Activated CD8-positive, alpha-beta memory T cell treated with anti-CD3 and anti-CD28 coated beads, Interleukin-2, amount 10 ng/mL, durations not matched to agents 7 days and 5 days (primary cell): ENCODE measurements around the gene INKA2. TPM values are rescaled to one million over a fixed set of nuclear protein-coding genes. Genes with fewer than 3 reads are reported as not detected.

Experiments
- ATAC-seq: fragments of 150-1000 bp; cut with Tn5 transposase; one replicate; pipeline ENCODE4 v1.10.0; 2021; ENCODE audit warnings: moderate library complexity
- CTCF ChIA-PET: fragments of 350-600 bp; sonication (Branson Sonifier 250); formaldehyde crosslinking; loops from one replicate; lab custom pipeline; 2021; ENCODE audit warnings: antibody characterized with exemption; lab: Charles Lee
- DNase-seq: peaks from one replicate; pipeline ENCODE4 v3.0.0-alpha.2; 2020
- H3K27ac Mint-ChIP-seq: one replicate; pipeline ENCODE4 v1.8.0; 2021; ENCODE audit warnings: mild to moderate bottlenecking, mixed read lengths
- H3K27me3 Mint-ChIP-seq: one replicate; pipeline ENCODE4 v1.8.0; 2021; ENCODE audit warnings: mixed read lengths
- H3K36me3 Mint-ChIP-seq: one replicate; pipeline ENCODE4 v1.8.0; 2021; ENCODE audit warnings: mild to moderate bottlenecking, mixed read lengths
- H3K4me1 Mint-ChIP-seq: one replicate; pipeline ENCODE4 v1.8.0; 2021; ENCODE audit warnings: mixed read lengths
- H3K4me3 Mint-ChIP-seq: one replicate; pipeline ENCODE4 v1.8.0; 2021; ENCODE audit warnings: mild to moderate bottlenecking, moderate library complexity, mixed read lengths
- H3K9me3 Mint-ChIP-seq: one replicate; pipeline ENCODE4 v1.8.0; 2022; ENCODE audit warnings: low read depth, mixed read lengths
- total RNA-seq, 2 experiments: library from RNA; stranded (reverse); gene quantifications; one replicate each; pipeline ENCODE4 v1.2.3, GENCODE V29; 2021

INKA2 gene
- total RNA-seq, 2 experiments from 2014 or later, result 1.7 to 1.9 TPM

DNA sequence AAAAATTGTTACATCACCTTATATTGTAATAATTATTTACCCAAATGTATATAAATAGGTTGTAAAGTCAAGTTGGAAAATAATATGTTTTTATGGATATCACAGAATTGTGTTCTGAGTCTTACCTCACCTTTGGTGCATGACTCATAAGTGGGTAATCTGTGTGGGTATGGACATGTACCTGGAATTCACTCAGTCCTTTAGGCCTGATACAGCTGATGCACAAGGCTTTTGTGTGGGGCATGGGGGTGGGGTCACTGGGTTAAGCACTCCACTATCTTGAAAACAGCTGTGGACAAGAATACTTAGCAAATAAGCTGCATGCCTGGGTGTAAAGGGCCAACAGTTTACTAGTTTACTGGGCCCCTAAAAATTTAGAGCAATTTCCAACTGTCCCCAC lies 34.4 kb downstream of the INKA2 start:
- peak; percentile 65 for ATAC-seq
- Mint-ChIP-seq H3K27me3 (no peaks in the 10 kb centered on the region), H3K4me1 (peaks cover 70% of the 10 kb centered on the region)

DNA sequence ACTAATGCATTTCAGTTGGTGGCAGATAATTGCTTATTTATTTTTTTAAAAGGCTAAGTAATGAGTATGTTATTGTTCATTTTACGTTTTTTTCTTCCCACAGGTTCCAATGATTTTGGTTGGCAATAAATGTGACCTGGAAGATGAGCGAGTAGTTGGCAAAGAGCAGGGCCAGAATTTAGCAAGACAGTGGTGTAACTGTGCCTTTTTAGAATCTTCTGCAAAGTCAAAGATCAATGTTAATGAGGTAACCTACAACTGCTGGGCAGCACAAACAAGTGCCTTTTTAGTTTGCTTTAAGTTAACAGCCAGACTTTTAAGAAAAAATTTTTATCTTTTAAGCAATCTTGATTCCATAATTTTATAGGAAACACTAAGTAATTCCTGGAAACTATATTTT lies 35.0 kb downstream of the INKA2 start:
- Mint-ChIP-seq H3K4me3 (no peak overlapping the region), H3K4me1 (peaks cover 68% of the 10 kb centered on the region), H3K27ac (peak overlapping the region; percentile 51), H3K9me3 (no peaks in the 10 kb centered on the region), H3K27me3 (no peaks in the 10 kb centered on the region), H3K36me3 (peaks cover 70% of the 10 kb centered on the region)
- CTCF ChIA-PET, result interaction anchor here (0.5 to 2.2 kb wide), 7 partner anchors 10 to 641 kb away, joined by 3 to 7 read pairs (median 5); no protein-coding TSS in a partner anchor
- ATAC-seq (no peak), DNase-seq (no peak)

More for the DNA sequence above, 34.4 kb downstream of the INKA2 start:
- H3K4me3 Mint-ChIP-seq, result no peak overlapping the region
- no peaks in the 10 kb centered on the region for H3K9me3 Mint-ChIP-seq
- peak overlapping the region; percentile 21 for H3K27ac Mint-ChIP-seq
- DNase-seq, result no peak
- CTCF ChIA-PET, result interaction anchor here (0.5 to 2.2 kb wide), 6 partner anchors 10 to 197 kb away, joined by 3 to 7 read pairs (median 6); no protein-coding TSS in a partner anchor
- peaks cover 71% of the 10 kb centered on the region for H3K36me3 Mint-ChIP-seq

DNA sequence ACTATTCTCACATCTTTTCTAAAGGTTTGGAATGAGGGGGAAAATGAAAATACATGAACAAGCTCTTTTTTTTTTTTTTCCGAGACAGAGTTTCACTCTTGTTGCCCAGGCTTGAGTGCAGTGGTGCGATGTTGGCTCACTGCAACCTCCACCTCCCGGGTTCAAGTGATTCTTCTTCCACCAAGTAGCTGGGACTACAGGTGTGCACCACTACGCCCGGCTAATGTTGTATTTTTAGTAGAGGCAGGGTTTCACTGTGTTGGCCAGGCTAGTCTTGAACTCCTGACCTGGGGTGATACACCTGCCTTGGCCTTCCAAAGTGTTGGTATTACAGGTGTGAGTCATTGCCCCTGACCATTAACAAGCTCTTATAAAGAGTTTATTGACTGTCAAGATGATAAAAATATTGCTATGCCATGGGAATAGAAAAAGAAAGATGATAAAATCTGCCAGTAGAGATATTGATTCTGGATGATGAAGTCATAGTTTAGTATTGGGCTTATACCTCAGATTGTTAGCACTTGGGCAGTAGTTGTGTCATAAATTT lies 36.6 kb downstream of the INKA2 start:
- Mint-ChIP-seq H3K9me3 (no peaks in the 10 kb centered on the region), H3K36me3 (peaks cover 67% of the 10 kb centered on the region), H3K27ac (no peak overlapping the region), H3K4me3 (no peak overlapping the region), H3K4me1 (peaks cover 60% of the 10 kb centered on the region), H3K27me3 (no peaks in the 10 kb centered on the region)
- CTCF ChIA-PET, result interaction anchor here (2.0 to 2.2 kb wide), 3 partner anchors 11 to 195 kb away, joined by 6 to 11 read pairs (median 10); no protein-coding TSS in a partner anchor
- ATAC-seq, result no peak
- DNase-seq, result no peak

DNA sequence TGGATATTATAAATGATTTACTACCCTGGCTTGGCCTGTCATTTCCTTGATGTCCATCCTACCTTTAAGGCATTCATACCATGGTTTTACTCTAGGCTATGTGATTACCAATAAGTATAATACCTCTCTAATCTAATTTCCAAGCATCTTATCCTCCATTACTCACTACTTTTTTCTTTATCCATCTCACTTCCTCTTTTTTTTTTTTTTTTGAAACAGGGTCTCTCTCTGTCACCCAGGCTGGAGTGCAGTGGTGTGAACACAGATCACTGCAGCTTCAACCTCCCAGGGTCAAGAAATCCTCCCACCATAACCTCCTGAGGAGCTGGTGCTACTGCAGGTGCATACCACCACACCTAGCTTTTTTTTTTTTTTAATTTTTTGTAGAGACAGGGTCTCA lies 39.9 kb downstream of the INKA2 start:
- ATAC-seq (no peak), DNase-seq (no peak)
- no peak overlapping the region for H3K4me3 Mint-ChIP-seq
- H3K27ac Mint-ChIP-seq, result no peak overlapping the region
- no peaks in the 10 kb centered on the region for H3K9me3 Mint-ChIP-seq
- H3K36me3 Mint-ChIP-seq, result peaks cover 68% of the 10 kb centered on the region
- H3K4me1 Mint-ChIP-seq, result peaks cover 63% of the 10 kb centered on the region
- no peaks in the 10 kb centered on the region for H3K27me3 Mint-ChIP-seq
- CTCF ChIA-PET, result interaction anchor here (0.6 to 1.4 kb wide), 4 partner anchors 11 to 74 kb away, joined by 3 to 5 read pairs (median 3); no protein-coding TSS in a partner anchor

DNA sequence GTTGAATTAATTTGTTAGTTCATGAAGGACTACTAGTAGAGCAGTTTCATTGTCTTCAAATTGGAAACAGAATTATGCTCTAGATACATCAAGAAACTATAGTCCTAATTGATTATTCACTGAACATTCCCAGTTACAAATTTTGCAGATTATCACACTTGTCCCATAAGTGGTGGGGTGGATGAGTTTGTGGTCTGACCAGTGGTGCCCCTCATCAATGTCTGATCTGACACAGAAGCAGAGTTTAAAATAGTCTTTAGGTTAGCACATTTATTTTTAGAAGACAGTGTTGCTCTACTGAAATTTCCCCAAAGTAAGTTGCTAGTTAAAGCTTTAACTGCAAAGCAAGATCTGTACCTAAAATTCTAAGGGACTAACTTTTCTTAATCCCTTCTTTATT lies 42.9 kb downstream of the INKA2 start:
- no peak for DNase-seq
- no peaks in the 10 kb centered on the region for H3K9me3 Mint-ChIP-seq
- peak overlapping the region; percentile 8 for H3K27ac Mint-ChIP-seq
- H3K4me3 Mint-ChIP-seq, result no peak overlapping the region
- CTCF ChIA-PET, result interaction anchor here (1.0 kb wide), 1 partner anchor 123 kb away, joined by 3 read pairs; no protein-coding TSS in a partner anchor
- H3K36me3 Mint-ChIP-seq, result peaks cover 68% of the 10 kb centered on the region
- no peak for ATAC-seq
- H3K4me1 Mint-ChIP-seq, result peaks cover 61% of the 10 kb centered on the region
- no peaks in the 10 kb centered on the region for H3K27me3 Mint-ChIP-seq

DNA sequence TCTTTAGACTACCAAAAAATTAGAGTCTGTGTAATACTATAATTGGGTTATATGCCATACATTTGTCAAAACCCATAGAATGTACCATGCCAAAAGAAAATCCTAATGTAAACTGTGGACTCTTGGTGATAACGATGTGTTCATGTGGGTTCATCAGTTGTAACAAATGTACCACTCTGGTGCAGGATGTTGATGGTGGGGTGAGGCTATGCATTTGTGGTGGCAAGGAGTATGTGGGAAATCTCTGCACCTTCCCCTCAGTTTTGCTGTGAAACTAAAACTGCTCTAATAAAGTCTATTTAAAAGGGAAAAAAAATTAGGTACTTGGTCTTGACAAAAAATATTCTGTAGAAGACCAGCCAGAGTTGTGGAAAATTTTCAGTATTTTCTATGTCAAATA lies 43.4 kb downstream of the INKA2 start:
- H3K36me3 Mint-ChIP-seq, result peaks cover 66% of the 10 kb centered on the region
- DNase-seq (peak; percentile 51), ATAC-seq (peak; percentile 60)
- peaks cover 61% of the 10 kb centered on the region for H3K4me1 Mint-ChIP-seq
- CTCF ChIA-PET, result no interaction called here
- peak overlapping the region; percentile 10 for H3K27ac Mint-ChIP-seq
- no peaks in the 10 kb centered on the region for H3K9me3 Mint-ChIP-seq
- H3K4me3 Mint-ChIP-seq, result no peak overlapping the region
- H3K27me3 Mint-ChIP-seq, result no peaks in the 10 kb centered on the region

DNA sequence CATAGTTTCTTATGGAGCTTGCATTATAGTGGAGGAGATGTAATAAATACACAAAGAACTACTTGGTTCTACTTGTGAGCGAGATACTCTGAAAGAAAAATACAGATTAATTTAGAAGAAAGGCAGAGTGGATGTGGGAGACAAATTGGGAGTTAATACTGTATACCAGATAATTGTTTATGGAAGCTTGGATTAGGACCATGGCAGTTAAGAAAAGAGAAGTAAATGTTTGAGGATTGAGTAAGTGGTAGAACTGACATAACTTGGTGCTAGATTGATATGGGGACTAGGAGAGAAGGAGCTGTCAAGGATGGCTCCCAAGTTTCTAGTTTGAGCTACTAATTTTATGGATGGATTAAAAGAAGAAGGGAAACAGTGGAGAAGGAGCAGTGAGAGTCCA lies 47.3 kb downstream of the INKA2 start:
- peaks cover 53% of the 10 kb centered on the region for H3K4me1 Mint-ChIP-seq
- no peak overlapping the region for H3K4me3 Mint-ChIP-seq

DNA sequence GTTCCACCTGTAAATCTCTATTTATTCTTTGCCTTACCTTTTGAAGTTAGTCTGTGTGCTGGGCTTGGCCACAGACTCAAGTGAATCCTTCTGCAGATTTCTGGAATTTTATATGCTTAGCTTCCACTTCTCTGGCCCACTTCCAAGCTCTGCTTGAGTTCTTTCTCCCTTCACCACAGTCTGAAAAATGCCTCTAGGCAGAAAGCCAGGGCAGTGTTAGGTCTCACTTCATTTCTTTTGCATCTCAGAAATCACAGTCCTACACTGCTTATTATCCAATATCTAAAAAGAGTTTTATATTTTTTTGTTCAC lies 48.9 kb downstream of the INKA2 start:
- DNase-seq, result no peak
- H3K36me3 Mint-ChIP-seq, result peaks cover 65% of the 10 kb centered on the region
- no peaks in the 10 kb centered on the region for H3K9me3 Mint-ChIP-seq
- peak overlapping the region; percentile 25 for H3K27ac Mint-ChIP-seq
- no peak for ATAC-seq
- H3K27me3 Mint-ChIP-seq, result no peaks in the 10 kb centered on the region
- CTCF ChIA-PET, result interaction anchor here (0.7 to 2.7 kb wide), 3 partner anchors 23 to 183 kb away, joined by 3 to 12 read pairs (median 5); no protein-coding TSS in a partner anchor
- H3K4me3 Mint-ChIP-seq, result no peak overlapping the region
- H3K4me1 Mint-ChIP-seq, result peaks cover 43% of the 10 kb centered on the region

More for the DNA sequence above, 47.3 kb downstream of the INKA2 start:
- H3K27ac Mint-ChIP-seq, result no peak overlapping the region
- ATAC-seq (no peak), DNase-seq (no peak)
- no peaks in the 10 kb centered on the region for H3K27me3 Mint-ChIP-seq
- CTCF ChIA-PET, result interaction anchor here (1.6 to 2.7 kb wide), 3 partner anchors 12 to 184 kb away, joined by 6 to 12 read pairs (median 6); no protein-coding TSS in a partner anchor
- H3K9me3 Mint-ChIP-seq, result no peaks in the 10 kb centered on the region
- H3K36me3 Mint-ChIP-seq, result peaks cover 63% of the 10 kb centered on the region

Other genes with a start within 250 kb of the INKA2 start
- gene ADORA3, start 235.8 kb downstream of the INKA2 start, total RNA-seq, result not detected
- gene TMIGD3, start 235.8 kb downstream of the INKA2 start, total RNA-seq, result under 1 TPM in 1 of 2 experiments, not detected in 1; 0.23 TPM
- 100 to 1,000 TPM; 161 to 224 TPM for gene RAP1A, start 119.6 kb downstream of the INKA2 start, total RNA-seq
- 10 to 100 TPM; 14.1 to 17.9 TPM for gene DDX20, start 16.5 kb upstream of the INKA2 start, total RNA-seq